Mesenchymal stem cell (in vitro differentiated cells and primary cell): Measurements from ENCODE around the gene AMZ1.
"Not testable (repeated sequence)": the region's sequence is repeated elsewhere in the genome, so short reads cannot be mapped to it uniquely, and the experiment has no call there.

Experiments
- DNase-seq: peaks from one replicate; pipeline ENCODE4 v3.0.0-alpha.2; 2013
- H2AFZ ChIP-seq: one replicate; pipeline ENCODE4 v1.6.1; 2013; ENCODE audit warnings: low read depth, mild to moderate bottlenecking, control low read depth, inconsistent platforms, low read length, moderate library complexity
- H2AK5ac ChIP-seq: 2 replicates; pipeline ENCODE4 v1.6.1; 2013; ENCODE audit warnings: low read length, moderate library complexity, mild to moderate bottlenecking, inconsistent platforms; ENCODE audit not compliant: severe bottlenecking
- H2BK120ac ChIP-seq: one replicate; pipeline ENCODE4 v1.6.1; 2013; ENCODE audit warnings: low read depth, mild to moderate bottlenecking, inconsistent platforms, low read length, moderate library complexity
- H2BK12ac ChIP-seq, 2 experiments: one replicate each; pipeline ENCODE4 v1.6.1; 2013; ENCODE audit warnings: inconsistent platforms in 2 of 2, low read length in 2 of 2, mild to moderate bottlenecking in 2 of 2, moderate library complexity in 2 of 2, control low read depth in 1 of 2
- H2BK15ac ChIP-seq: one replicate; pipeline ENCODE4 v1.6.1; 2013; ENCODE audit warnings: mild to moderate bottlenecking, low read depth, inconsistent platforms; ENCODE audit not compliant: poor library complexity, severe bottlenecking
- H2BK5ac ChIP-seq: 2 replicates; pipeline ENCODE4 v1.6.1; 2013; ENCODE audit warnings: low read depth, mild to moderate bottlenecking, low read length, control low read depth, inconsistent platforms; ENCODE audit not compliant: poor library complexity, severe bottlenecking
- H3K14ac ChIP-seq, 2 experiments: one replicate each; pipeline ENCODE4 v1.6.1; 2013; ENCODE audit warnings: inconsistent platforms in 2 of 2, low read length in 2 of 2, control low read depth in 1 of 2, mild to moderate bottlenecking in 1 of 2, moderate library complexity in 1 of 2
- H3K18ac ChIP-seq, 2 experiments: one replicate each; pipeline ENCODE4 v1.6.1; 2013; ENCODE audit warnings: inconsistent platforms in 2 of 2, low read length in 2 of 2, control low read depth in 1 of 2, low read depth in 1 of 2, mild to moderate bottlenecking in 1 of 2
- H3K23ac ChIP-seq, 2 experiments: one replicate each; pipeline ENCODE4 v1.6.1; 2013; ENCODE audit warnings: inconsistent platforms in 2 of 2, low read length in 2 of 2, mild to moderate bottlenecking in 2 of 2, moderate library complexity in 2 of 2, control low read depth in 1 of 2
- H3K27ac ChIP-seq: 2 replicates; pipeline ENCODE4 v1.5.1; 2013; ENCODE audit warnings: mild to moderate bottlenecking, moderate library complexity, low read length, control low read depth, inconsistent platforms; ENCODE audit not compliant: poor library complexity, severe bottlenecking
- H3K27me3 ChIP-seq, 2 experiments: 2 replicates each; pipeline versions ENCODE4 v1.6.1 to v1.7.0; 2013; ENCODE audit warnings: low read length in 2 of 2, mild to moderate bottlenecking in 2 of 2, moderate library complexity in 2 of 2, control low read depth in 1 of 2, inconsistent platforms in 1 of 2; ENCODE audit not compliant: control insufficient read depth in 1 of 2, insufficient read depth in 1 of 2
- H3K36me3 ChIP-seq, 2 experiments: 2 replicates each; pipeline versions ENCODE4 v1.6.1 to v1.7.0; 2013; ENCODE audit warnings: low read length in 2 of 2, control low read depth in 1 of 2, inconsistent platforms in 1 of 2, low read depth in 1 of 2, mild to moderate bottlenecking in 1 of 2; ENCODE audit not compliant: insufficient read depth in 2 of 2, control insufficient read depth in 1 of 2
- H3K4ac ChIP-seq, 2 experiments: one replicate each; pipeline ENCODE4 v1.6.1; 2013; ENCODE audit warnings: inconsistent platforms in 2 of 2, low read length in 2 of 2, mild to moderate bottlenecking in 2 of 2, moderate library complexity in 2 of 2, control low read depth in 1 of 2, low read depth in 1 of 2
- H3K4me1 ChIP-seq: 2 replicates; pipeline ENCODE4 v1.6.1; 2013; ENCODE audit warnings: low read depth, low read length, control low read depth; ENCODE audit not compliant: control insufficient read depth, insufficient read depth
- H3K4me2 ChIP-seq: 2 replicates; pipeline ENCODE4 v1.6.1; 2013; ENCODE audit warnings: low read length, mild to moderate bottlenecking, inconsistent platforms; ENCODE audit not compliant: poor library complexity, severe bottlenecking
- H3K4me3 ChIP-seq, 2 experiments: 2 replicates each; pipeline versions ENCODE4 v1.5.1 to v1.7.0; 2013; ENCODE audit warnings: low read length in 2 of 2, mild to moderate bottlenecking in 2 of 2, control low read depth in 1 of 2, low read depth in 1 of 2; ENCODE audit not compliant: insufficient read depth in 1 of 2
- H3K79me1 ChIP-seq: replicated peaks from 2 replicates; pipeline ENCODE4 v1.6.1; 2013; ENCODE audit warnings: mild to moderate bottlenecking, control low read depth, low read length, inconsistent platforms; ENCODE audit not compliant: poor library complexity, severe bottlenecking
- H3K9ac ChIP-seq: 2 replicates; pipeline ENCODE4 v1.7.0; 2013; ENCODE audit warnings: mild to moderate bottlenecking, low read length, moderate library complexity
- H3K9me3 ChIP-seq: 2 replicates; pipeline ENCODE4 v1.7.0; 2013; ENCODE audit warnings: mild to moderate bottlenecking, low read length; ENCODE audit not compliant: control insufficient read depth
- H4K8ac ChIP-seq: one replicate; pipeline ENCODE4 v1.6.1; 2013; ENCODE audit warnings: inconsistent platforms, mild to moderate bottlenecking, low read length, moderate library complexity
- H4K91ac ChIP-seq: one replicate; pipeline ENCODE4 v1.6.1; 2013; ENCODE audit warnings: mild to moderate bottlenecking, low read length, inconsistent platforms
- WGBS: methylation state at CpG from one replicate; pipeline ENCODE4 v1.1.7; 2013; ENCODE audit warnings: mixed read lengths; 5-methylcytosine and 5-hydroxymethylcytosine counted together

AMZ1 gene

DNA sequence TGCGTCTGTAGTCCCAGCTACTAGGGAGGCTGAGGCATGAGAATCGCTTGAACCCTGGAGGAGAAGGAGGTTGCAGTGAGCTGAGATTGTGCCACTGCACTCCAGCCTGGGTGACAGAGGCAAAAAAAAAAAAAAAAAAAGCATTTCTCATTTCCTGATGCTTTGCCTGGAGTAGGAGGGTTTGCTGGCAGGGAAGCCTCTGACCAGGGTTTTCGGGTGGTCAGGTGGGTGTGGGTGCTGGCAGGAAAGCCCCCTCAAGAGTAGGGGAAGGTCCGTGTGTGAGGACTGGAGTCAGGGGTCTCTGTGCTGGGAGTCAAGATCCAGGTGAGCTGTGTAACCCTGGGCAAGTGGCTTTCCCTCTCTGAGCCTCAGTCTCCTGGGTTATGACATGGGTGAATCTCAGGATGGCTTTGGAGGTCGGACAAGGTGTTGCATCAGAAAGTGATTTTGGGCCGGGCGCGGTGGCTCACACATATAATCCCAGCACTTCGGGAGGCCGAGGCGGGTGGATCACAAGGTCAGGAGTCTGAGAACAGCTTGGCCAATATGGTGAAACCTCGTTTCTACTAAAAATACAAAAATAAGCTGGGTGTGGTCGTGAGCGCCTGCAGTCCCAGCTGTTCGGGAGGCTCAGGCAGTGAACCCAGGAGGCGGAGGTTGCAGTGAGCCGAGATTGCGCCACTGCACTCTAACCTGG lies 3.2 kb downstream of the AMZ1 start:
- Histone ChIP-seq H3K9me3 (no peaks in the 10 kb centered on the region), H3K36me3 (peaks cover 0 to 4% of the 10 kb centered on the region in 2 experiments)

DNA sequence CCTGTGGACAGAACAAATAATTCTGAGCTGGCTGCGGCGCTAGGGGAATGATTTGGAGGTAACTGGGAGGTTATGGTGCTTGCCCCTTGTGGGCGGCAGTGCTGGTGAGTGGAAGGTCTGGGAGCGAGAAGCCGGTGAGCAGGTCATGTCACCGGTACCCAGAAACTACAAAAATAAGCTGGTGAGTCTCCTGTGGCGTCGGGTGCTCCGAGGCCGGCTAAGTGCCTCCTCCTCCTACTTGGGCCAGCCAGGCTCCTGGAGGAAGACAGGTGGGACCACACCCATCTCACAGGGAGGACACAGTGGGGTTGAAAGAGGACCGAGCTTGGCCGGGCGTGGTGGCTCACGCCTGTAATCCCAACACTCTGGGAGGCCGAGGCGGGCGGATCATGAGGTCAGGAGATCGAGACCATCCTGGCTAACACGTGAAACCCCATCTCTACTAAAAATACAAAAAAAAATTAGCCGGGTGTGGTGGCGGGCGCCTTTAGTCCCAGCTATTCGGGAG lies 4.0 kb downstream of the AMZ1 start:
- H3K4me1 ChIP-seq: peaks cover 38% of the 10 kb centered on the region
- peak overlapping the region; percentile 46 for H2BK15ac ChIP-seq
- WGBS: 93% methylated on average over 22 of the region's 23 CpGs
- not testable (repeated sequence) for H3K27ac ChIP-seq, H3K36me3 ChIP-seq, H3K9ac ChIP-seq, H3K4ac ChIP-seq, H3K18ac ChIP-seq, H2BK5ac ChIP-seq, H2BK12ac ChIP-seq, H3K4me2 ChIP-seq, H4K91ac ChIP-seq, H2BK120ac ChIP-seq, H3K4me3 ChIP-seq, H3K23ac ChIP-seq, H4K8ac ChIP-seq, DNase-seq, H3K9me3 ChIP-seq, H2AFZ ChIP-seq, H3K79me1 ChIP-seq, H2AK5ac ChIP-seq, H3K14ac ChIP-seq
- peaks cover 20 to 31% of the 10 kb centered on the region in 2 experiments for H3K27me3 ChIP-seq

More for the DNA sequence above, 3.2 kb downstream of the AMZ1 start:
- no peak overlapping the region for H2BK15ac ChIP-seq
- no peak overlapping the region for H2BK120ac ChIP-seq
- H2BK5ac ChIP-seq: no peak overlapping the region
- no peak overlapping the region for H4K8ac ChIP-seq
- H3K27me3 ChIP-seq: peaks cover 20 to 33% of the 10 kb centered on the region in 2 experiments
- H3K23ac ChIP-seq: no peak overlapping the region
- H3K18ac ChIP-seq: no peak overlapping the region
- no peak overlapping the region for H3K14ac ChIP-seq
- no peak overlapping the region for H2BK12ac ChIP-seq
- DNase-seq: no peak
- H4K91ac ChIP-seq: no peak overlapping the region
- no peak overlapping the region for H3K9ac ChIP-seq
- H3K4me1 ChIP-seq: peaks cover 38% of the 10 kb centered on the region
- H3K4me3 ChIP-seq: no peak overlapping the region
- H3K4ac ChIP-seq: no peak overlapping the region
- 96% methylated on average over 18 of the region's 18 CpGs for WGBS
- H3K27ac ChIP-seq: no peak overlapping the region
- no peak overlapping the region for H2AK5ac ChIP-seq
- peaks cover 2% of the 10 kb centered on the region for H3K79me1 ChIP-seq
- no peak overlapping the region for H3K4me2 ChIP-seq
- no peak overlapping the region for H2AFZ ChIP-seq

DNA sequence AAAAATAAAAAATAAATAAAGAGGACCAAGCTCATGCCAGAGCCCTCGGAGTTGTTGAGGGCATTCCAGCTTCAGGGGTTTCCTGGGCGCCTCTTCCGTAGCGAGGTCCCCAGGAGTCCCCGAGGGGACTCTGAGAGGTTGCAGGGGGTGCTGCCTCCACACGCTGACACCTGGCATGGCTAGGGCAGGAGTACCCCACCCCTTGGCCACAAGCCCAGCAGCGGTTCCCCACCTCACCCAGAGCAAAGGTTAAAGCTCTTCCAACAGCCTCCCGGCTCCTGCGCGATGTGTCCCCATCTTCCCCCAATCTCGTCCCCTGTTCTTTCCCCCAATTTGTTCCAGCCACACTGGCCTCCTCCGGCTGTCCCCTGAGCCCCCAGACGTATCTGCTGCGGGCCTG lies 4.5 kb downstream of the AMZ1 start:
- H3K4me1 ChIP-seq: peaks cover 34% of the 10 kb centered on the region
- H3K4me3 ChIP-seq: no peak overlapping the region
- no peak overlapping the region for H2BK12ac ChIP-seq
- no peak overlapping the region for H3K27ac ChIP-seq
- H3K4ac ChIP-seq: no peak overlapping the region
- DNase-seq: no peak
- H4K8ac ChIP-seq: no peak overlapping the region
- peaks cover 2% of the 10 kb centered on the region for H3K79me1 ChIP-seq
- H3K9me3 ChIP-seq: no peaks in the 10 kb centered on the region
- WGBS: 92% methylated on average over 14 of the region's 14 CpGs
- H4K91ac ChIP-seq: no peak overlapping the region
- no peak overlapping the region for H2BK15ac ChIP-seq
- H3K23ac ChIP-seq: no peak overlapping the region
- no peak overlapping the region for H3K14ac ChIP-seq
- peaks cover 16 to 27% of the 10 kb centered on the region in 2 experiments for H3K27me3 ChIP-seq
- no peak overlapping the region for H3K18ac ChIP-seq
- H2AFZ ChIP-seq: no peak overlapping the region
- no peak overlapping the region for H2BK120ac ChIP-seq
- H3K4me2 ChIP-seq: no peak overlapping the region
- H2AK5ac ChIP-seq: no peak overlapping the region
- H3K9ac ChIP-seq: no peak overlapping the region
- no peak overlapping the region for H2BK5ac ChIP-seq
- peaks cover 0 to 4% of the 10 kb centered on the region in 2 experiments for H3K36me3 ChIP-seq

DNA sequence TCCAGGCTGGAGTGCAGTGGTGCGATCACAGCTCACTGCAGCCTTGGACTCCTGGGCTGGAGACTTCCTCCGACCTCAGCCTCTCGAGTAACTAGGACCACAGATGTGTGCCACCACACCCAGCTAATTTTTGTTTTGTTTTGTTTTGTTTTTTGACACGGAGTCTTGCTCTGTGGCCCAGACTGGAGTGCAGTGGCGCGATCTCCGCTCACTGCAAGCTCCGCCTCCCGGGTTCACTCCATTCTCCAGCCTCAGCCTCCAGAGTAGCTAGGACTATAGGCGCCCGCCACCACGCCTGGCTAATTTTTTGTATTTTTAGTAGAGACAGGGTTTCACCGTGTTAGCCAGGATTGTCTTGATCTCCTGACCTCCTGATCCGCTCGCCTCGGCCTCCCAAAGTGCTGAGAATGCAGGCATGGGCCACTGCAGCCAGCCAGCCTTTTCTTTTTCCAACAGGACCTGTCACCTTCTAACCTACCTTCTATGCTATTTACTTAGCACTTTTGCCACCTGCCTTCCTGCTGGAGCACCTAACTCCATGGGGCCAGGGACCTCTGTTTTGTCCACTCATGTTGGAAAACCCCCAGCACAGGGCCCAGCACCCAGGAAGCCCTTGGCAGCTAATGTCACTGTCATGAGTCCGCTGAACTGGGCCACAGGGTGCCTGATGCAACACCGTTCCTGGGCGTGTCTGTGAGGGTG lies 5.6 kb downstream of the AMZ1 start:
- H3K18ac ChIP-seq, H3K23ac ChIP-seq, H3K4me2 ChIP-seq, H3K36me3 ChIP-seq, H4K91ac ChIP-seq, H3K9ac ChIP-seq, H2AK5ac ChIP-seq, DNase-seq, H2BK15ac ChIP-seq, H2BK120ac ChIP-seq, H4K8ac ChIP-seq, H2AFZ ChIP-seq, H2BK5ac ChIP-seq, H3K27ac ChIP-seq, H3K4ac ChIP-seq, H3K14ac ChIP-seq, H2BK12ac ChIP-seq, H3K4me3 ChIP-seq, H3K79me1 ChIP-seq, H3K9me3 ChIP-seq: not testable (repeated sequence)
- WGBS: 95% methylated on average over 17 of the region's 19 CpGs
- Histone ChIP-seq H3K4me1 (peaks cover 23% of the 10 kb centered on the region), H3K27me3 (peaks cover 12 to 21% of the 10 kb centered on the region in 2 experiments)
